SIG-M5 treated with dmso at 0.1 percent for 504 hours (cell line): ENCODE results near the gene AGMO.

Experiments
- DNase-seq: peaks from one replicate; lab custom pipeline; 2025; ENCODE audit not compliant: unreplicated experiment; lab: John Stamatoyannopoulos, UW

The AGMO gene

GRCh38 chr7:15504351-15504750 lies 57.5 kb downstream of the AGMO start:
- no peak for DNase-seq

- no peak for DNase-seq
Observed at GRCh38 chr7:15503603-15504290, 58.1 kb downstream of the AGMO start.

- no peak for DNase-seq
Observed at GRCh38 chr7:15498465-15498864, 63.4 kb downstream of the AGMO start.

- no peak for DNase-seq
Observed at GRCh38 chr7:15495170-15495569, 66.6 kb downstream of the AGMO start.

GRCh38 chr7:15494711-15495110 lies 67.1 kb downstream of the AGMO start:
- DNase-seq, result no peak

- DNase-seq, result no peak
Observed at GRCh38 chr7:15491361-15491760, 70.5 kb downstream of the AGMO start.

- no peak for DNase-seq
Observed at GRCh38 chr7:15490291-15490690, 71.5 kb downstream of the AGMO start.

- DNase-seq, result no peak
Observed at GRCh38 chr7:15489861-15490260, 72.0 kb downstream of the AGMO start.

GRCh38 chr7:15489383-15489782 lies 72.4 kb downstream of the AGMO start:
- no peak for DNase-seq

GRCh38 chr7:15488401-15488800 lies 73.4 kb downstream of the AGMO start:
- DNase-seq, result no peak

- no peak for DNase-seq
Observed at GRCh38 chr7:15487896-15488295, 73.9 kb downstream of the AGMO start.

- DNase-seq, result no peak
Observed at GRCh38 chr7:15485998-15486397, 75.8 kb downstream of the AGMO start.

- no peak for DNase-seq
Observed at GRCh38 chr7:15485431-15485830, 76.4 kb downstream of the AGMO start.

GRCh38 chr7:15481132-15481531 lies 80.7 kb downstream of the AGMO start:
- DNase-seq, result no peak

GRCh38 chr7:15478401-15478800 lies 83.4 kb downstream of the AGMO start:
- DNase-seq, result no peak

GRCh38 chr7:15476531-15476918 lies 85.3 kb downstream of the AGMO start:
- DNase-seq, result no peak

- no peak for DNase-seq
Observed at GRCh38 chr7:15475808-15476530, 85.8 kb downstream of the AGMO start.

- DNase-seq, result no peak
Observed at GRCh38 chr7:15471669-15471950, 90.2 kb downstream of the AGMO start.

GRCh38 chr7:15470825-15471668 lies 90.8 kb downstream of the AGMO start:
- DNase-seq, result no peak

- no peak for DNase-seq
Observed at GRCh38 chr7:15464667-15465121, 97.1 kb downstream of the AGMO start.

- DNase-seq, result no peak
Observed at GRCh38 chr7:15463801-15464666, 97.8 kb downstream of the AGMO start.
